Measurements from ENCODE around the gene CCL7.
A peak's percentile ranks its signal among the peaks of the same experiment; 100 is the strongest.
"Not testable (repeated sequence)": the region's sequence is repeated elsewhere in the genome, so short reads cannot be mapped to it uniquely, and the experiment has no call there.

Gene CCL7

GRCh38 chr17:34269969-34270368 lies at the start of gene CCL7:
TSS of gene CCL7 (plus strand) at chr17:34270221. CDS start at chr17:34270291, 70 bp downstream.
- DNase-seq (ENCODE audit: low read depth in 2 of 2), result no peak

DNA sequence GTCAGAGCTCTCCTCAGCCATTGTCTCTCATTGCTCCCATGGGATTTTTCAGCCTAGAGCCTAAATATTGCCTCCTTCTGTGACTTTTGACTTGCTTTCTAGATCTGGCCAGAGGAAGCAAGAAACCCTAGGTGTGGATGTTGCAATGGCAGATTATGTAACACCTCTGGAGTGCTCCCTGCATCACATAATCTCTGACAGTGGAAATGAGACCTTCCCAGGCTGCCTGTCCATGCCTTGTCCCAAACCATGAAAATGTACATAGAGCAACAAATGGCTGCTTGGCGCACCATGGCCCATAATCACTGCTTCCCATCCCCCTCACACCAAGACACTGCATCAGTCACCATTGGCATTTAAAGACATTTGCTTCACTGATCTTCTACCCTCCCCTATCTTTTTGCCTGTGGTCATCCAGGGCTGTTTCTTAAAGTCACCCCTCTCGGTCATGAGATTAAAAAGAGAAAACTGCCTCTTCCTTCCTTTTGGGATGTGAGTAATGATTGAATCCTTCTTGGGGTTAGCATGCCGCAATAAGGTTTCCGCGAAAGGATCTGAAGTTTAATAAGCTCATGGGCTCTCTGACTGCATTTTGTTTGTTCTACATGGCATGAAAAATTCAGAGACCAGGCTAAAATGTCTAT lies 49.1 kb upstream of the CCL7 start:
- no peak for DNase-seq (ENCODE audit: low read depth in 2 of 2)

- no peak for DNase-seq (ENCODE audit: low read depth in 2 of 2)
Measured at GRCh38 chr17:34221411-34221810, 48.6 kb upstream of the CCL7 start.

DNA sequence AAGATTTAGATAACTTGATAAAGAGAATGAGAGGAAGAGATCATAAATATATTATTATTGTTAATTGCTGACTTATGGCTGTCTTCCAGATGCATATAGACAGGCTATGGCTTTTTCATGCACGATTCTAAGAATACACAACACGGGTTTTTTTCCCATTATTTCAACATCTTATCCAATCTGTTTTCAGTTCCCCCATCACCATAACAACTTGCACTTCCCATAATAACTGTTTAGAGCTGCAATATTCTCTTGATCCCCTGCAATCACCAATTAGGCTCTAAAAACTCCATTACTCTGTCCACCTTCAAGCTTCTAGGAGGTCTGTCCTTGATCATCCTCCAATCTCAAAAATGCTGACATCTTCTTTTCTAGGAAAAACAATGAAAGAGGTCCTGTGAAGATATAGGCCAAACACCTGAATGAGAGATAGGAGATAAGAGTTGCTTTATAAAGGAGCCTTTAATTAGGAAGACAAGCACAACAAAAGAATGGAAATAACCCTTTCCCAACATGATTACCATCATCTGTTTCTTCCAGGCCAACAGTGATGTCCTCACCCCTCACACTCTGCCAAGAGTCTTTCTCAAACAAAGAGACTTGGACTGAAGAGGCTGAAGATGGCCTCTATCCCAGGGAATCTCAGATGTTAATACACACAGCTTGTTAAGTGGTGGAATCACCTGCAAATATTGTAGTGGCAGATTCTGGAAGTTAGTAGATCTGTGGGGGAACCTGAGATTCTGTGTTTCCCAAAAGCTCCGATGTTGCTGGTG lies 47.1 kb upstream of the CCL7 start:
- no peak for DNase-seq (ENCODE audit: low read depth in 2 of 2)

- DNase-seq (ENCODE audit: low read depth in 2 of 2), result no peak
Measured at GRCh38 chr17:34225046-34225445, 45.0 kb upstream of the CCL7 start.

DNA sequence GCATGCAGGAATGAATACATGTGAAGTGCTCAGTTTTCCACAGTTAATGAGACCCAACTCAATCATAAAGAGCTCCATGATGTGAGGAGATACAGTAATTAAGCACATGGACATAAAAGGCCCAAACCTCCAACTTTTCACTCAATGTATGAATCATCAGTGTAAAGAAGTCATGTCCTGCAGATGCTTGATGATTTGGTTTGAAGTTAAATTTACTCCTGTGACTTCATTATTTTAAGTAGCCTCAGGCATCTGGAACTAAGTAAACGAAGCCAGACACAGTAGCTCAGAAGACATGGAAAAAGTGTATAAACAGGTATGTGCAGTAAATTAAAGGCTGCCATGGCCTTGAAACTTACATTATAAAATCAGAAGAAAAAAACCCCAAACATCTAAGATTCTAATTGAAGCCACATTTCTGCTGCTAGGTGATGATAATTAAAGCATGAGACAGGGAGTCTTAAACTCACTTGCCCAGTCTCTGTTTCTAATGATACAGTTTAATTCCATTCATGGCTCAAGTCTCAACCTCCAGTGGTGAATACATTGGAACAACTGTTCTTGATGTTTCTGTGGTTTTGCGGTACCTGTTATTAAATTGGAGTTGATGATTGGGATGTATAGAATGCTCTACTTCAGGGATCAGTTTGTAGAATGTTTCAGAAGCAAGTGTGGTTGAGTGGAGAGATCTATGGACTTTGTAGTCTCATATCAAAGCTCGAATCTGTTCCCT lies 43.8 kb upstream of the CCL7 start:
- DNase-seq (ENCODE audit: low read depth in 2 of 2), result peak; percentile 33 to 49

GRCh38 chr17:34226744-34227034 lies 43.3 kb upstream of the CCL7 start:
- no peak for DNase-seq (ENCODE audit: low read depth in 2 of 2)

- not testable (repeated sequence) for DNase-seq (ENCODE audit: low read depth in 2 of 2)
Measured at GRCh38 chr17:34227293-34227692, 42.7 kb upstream of the CCL7 start.

- no peak for DNase-seq (ENCODE audit: low read depth in 2 of 2)
Measured at GRCh38 chr17:34227707-34228106, 42.3 kb upstream of the CCL7 start.

DNA sequence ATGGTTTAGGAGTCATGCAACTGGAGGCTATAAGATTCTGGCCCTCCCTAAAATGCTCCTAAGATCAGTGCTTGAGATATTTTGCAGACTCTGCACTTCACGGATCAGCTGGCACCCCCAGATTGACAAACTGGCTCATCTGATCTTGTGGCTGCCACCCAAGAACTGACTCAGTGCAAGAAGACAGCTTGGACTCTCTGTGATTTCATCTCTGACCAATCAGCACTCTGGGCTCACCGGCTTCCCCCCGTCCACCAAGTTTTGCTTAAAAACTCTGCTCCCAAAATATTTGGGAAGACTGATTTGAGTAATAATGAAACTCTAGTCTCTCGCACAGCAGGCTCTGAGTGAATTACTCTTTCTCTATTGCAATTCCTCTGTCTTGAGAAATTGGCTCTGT lies 41.2 kb upstream of the CCL7 start:
- DNase-seq (ENCODE audit: low read depth in 2 of 2), result no peak

DNA sequence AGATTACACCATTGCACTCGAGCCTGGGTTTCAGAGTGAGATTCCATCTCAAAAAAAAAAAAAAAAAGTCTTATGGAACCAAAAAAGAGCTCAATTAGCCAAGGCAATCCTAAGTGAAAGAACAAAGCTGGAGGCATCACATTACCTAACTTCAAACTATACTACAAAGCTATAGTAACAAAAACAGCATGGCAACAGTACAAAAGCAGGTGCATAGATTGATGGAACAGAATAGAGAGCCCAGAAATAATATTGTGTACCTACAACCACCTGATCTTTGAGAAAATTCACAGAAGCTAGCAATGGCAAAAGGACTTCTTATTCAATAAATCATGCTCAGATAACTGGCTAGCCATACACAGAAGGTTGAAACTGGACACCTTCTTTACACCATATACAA lies 39.7 kb upstream of the CCL7 start:
- no peak for DNase-seq (ENCODE audit: low read depth in 2 of 2)

GRCh38 chr17:34234616-34235015 lies 35.4 kb upstream of the CCL7 start:
- no peak for DNase-seq (ENCODE audit: low read depth in 2 of 2)

DNA sequence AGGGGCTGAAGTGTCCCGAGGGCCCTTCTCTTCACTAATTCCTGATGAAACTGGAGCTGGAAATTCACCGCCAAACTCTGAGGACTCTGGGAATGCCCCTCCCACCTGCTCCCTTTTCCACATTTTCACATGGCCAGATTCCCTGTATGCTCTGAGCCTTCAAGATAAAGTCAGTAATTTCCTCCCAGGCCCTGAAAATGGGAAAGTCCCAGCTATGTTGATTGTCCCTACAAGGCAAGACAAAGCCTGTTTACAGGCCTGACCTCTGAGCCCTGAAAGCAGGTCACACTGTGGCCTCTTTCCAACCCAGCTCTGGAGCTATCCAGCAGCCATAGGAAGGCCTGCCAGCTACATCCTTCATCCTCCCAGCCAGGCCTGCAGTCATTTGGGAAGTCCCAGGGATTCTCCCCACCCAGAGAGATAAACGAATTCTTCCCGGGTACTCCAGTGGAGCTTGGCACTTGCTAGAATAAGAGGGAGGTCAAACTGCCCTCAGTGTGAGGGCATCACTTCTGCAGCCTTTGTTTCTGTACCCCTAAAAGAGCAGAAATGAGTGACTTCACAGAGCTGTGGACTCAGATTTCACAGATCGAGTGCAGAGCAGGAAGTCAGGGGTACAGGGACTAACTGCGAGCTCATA lies 34.5 kb upstream of the CCL7 start:
- no peak for DNase-seq (ENCODE audit: low read depth in 2 of 2)

DNA sequence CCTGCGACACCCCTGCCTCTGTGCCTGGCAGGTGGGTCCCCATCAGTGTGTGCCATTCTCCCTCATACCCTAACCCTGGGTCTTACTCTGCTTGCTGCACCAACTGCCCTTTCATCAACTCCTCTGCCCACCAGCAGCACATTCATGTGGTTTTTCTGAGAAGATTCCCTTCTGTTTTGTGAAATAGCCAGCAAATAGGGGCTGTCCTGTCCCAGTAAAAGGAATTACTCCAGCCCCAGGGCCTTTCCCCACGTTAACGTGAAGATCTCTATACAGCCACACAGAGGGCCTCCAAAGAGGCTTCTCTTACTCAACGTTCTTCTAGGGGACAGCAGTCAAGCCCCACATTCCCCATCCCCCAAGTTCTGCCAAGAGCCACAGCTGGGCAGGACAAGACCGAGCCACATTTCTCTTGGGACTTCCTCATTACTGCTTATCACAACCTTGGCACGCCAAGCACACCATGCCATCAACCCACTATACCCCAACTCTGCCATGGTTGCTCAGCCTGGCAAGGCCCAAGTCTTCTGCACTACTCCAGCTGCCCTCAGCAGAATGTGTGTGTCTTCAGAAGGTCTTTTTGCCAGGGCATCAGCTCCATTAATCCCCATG lies 33.6 kb upstream of the CCL7 start:
- DNase-seq (ENCODE audit: low read depth in 2 of 2), result no peak

GRCh38 chr17:34237458-34237857 lies 32.6 kb upstream of the CCL7 start:
- no peak for DNase-seq (ENCODE audit: low read depth in 2 of 2)

- DNase-seq (ENCODE audit: low read depth in 2 of 2), result no peak
Measured at GRCh38 chr17:34241062-34241461, 29.0 kb upstream of the CCL7 start.

DNA sequence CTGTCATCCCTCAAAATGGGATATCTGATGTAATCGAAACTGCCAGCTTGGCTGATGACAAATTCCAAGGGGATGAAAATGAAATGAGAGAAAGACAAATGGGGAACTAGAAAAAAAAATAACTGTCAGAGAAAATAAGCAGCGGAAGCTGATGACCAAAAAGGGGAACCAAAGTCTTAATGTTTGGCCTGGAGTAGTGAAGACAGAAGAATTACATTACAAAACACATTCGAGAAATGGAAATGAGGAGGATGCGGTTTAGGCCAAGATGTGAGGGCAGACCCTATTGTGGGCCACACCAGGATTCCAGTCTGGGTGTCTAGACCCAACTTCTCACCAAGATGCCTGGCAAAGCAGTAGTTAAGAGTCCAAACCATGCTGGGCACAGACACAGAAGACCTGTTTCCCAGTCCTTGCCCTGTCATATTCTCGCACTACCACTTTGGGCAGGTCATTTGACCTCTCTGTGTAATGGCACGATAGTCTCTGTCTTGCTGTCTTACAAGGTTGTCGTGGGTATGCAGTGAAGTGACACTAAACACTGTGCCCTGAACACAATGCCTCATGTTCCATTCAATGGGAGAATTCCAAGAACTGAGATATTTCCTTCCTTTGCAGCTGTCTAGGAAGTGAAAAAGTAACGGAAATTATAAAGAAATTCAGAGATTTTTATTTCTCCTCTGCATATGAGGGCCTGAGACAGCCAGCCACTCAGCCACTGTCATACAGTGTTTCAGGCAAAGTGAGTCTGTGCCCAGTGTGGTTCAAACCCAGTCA lies 27.2 kb upstream of the CCL7 start:
- no peak for DNase-seq (ENCODE audit: low read depth in 2 of 2)

- no peak for DNase-seq (ENCODE audit: low read depth in 2 of 2)
Measured at GRCh38 chr17:34243364-34244320, 26.4 kb upstream of the CCL7 start.

DNA sequence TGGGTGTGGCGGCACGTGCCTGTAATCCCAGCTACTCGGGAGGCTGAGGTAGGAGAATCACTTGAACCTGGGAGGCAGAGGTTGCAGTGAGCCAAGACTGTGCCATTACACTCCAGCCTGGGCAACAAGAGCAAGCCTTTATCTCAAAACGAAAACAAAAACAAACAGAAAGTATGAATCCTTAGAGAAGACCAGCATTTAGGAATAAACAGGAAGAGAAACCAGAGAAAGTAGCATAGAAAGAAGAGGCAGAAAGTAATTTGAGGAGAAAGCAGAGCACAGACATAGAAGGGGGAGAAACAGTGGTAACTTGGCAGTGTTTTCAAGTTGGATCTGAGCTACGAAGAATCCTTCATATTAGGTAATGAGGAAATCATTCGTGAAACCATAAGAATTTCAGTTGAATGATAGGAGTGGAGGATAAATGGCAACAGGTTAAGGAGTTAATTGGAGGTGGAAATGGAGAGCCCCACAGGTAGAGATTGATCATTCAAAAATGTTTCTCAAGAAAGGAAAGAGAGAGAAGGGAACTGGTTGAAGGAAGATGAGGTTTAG lies 24.6 kb upstream of the CCL7 start:
- DNase-seq (ENCODE audit: low read depth in 2 of 2), result no peak

DNA sequence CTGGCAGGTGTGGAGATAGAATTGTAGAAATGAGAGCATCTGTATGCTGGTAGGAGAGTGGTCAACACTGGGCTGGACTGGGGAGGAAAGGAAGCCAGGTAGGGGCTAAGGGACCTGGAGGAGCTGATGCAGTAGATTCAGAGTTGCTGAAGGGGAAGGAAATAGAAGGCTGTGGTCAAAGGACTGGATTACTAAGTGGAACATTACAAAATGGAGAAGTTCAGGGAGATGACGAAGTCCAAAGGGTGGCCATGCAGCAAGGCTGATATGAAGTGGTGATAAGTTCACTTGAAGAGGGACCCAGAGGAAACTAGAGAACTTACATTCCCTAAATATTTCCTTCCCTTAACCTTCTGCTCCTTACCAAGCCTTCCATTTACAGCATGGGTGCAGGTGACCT lies 23.6 kb upstream of the CCL7 start:
- DNase-seq (ENCODE audit: low read depth in 2 of 2), result no peak
